AG09319 (cell line): Measurements from ENCODE around the gene HSD17B8.

Experiments
- DNase-seq: peaks from one replicate; pipeline ENCODE4 v3.0.0-alpha.2; 2010; ENCODE audit warnings: low read depth; ENCODE audit errors: extremely low read depth
- CTCF ChIP-seq: IDR thresholded peaks from 2 replicates; pipeline ENCODE4 v1.5.1; 2011; ENCODE audit warnings: low read depth, mild to moderate bottlenecking, inconsistent platforms, low read length, moderate library complexity

The HSD17B8 gene

GRCh38 chr6:33163540-33163939 is 40.9 kb upstream of the HSD17B8 start:
- TF ChIP-seq CTCF = no peak

GRCh38 chr6:33164176-33164575 is 40.3 kb upstream of the HSD17B8 start:
- no peak for DNase-seq
- no peak for TF ChIP-seq CTCF

More at GRCh38 chr6:33163540-33163939, 40.9 kb upstream of the HSD17B8 start:
- no peak for DNase-seq

DNA sequence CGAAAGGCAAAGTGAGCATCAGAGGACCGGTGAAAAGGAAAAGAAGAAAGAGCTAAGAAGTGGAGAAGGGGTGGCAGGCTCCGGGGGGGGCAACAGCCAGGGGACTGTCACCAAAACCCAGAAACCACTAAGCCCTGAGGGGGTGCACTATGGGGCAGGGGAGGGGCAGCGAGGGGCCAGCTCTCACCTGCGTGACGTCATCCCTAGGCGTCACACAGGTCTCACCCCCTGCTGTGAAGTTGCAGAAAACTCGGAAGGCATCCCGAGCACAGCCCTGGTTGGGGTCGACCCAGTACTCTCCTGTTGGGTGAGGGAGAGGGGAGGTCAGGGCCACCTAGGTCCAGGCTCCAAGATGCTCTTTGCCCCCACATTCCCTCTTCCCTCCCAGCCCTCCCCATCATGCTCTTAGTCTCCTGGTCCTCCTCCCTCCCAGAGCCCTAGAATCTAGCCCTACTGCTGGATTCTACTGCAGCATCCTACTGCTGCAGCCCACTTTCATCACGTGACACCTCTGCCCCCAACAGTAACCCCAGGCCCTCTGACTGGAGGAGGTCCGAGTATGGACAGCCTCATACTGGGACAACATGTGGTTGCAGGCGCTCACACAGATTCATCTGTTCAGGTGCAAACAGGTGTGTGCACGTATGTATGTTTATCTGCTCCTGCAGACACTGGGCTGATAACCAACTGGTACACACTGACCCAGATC is 39.6 kb upstream of the HSD17B8 start:
- no peak for DNase-seq
- no peak for TF ChIP-seq CTCF

- no peak for TF ChIP-seq CTCF
- no peak for DNase-seq
These were observed 38.7 kb upstream of the HSD17B8 start for GRCh38 chr6:33165581-33166258.

- DNase-seq = no peak
- no peak for TF ChIP-seq CTCF
These were observed 38.1 kb upstream of the HSD17B8 start for GRCh38 chr6:33166363-33166762.

GRCh38 chr6:33166811-33167210 is 37.6 kb upstream of the HSD17B8 start:
- no peak for TF ChIP-seq CTCF
- no peak for DNase-seq
